HG03108 (cell line): ENCODE measurements around the gene UQCC3.
"Not testable (repeated sequence)": the region's sequence is repeated elsewhere in the genome, so short reads cannot be mapped to it uniquely, and the experiment has no call there.

Source experiments
- ATAC-seq: cut with Tn5 transposase; IDR thresholded peaks from one replicate; pipeline ENCODE4 v1.9.1; 2021; ENCODE audit warnings: moderate library complexity; ENCODE audit not compliant: unreplicated experiment

Gene UQCC3

DNA sequence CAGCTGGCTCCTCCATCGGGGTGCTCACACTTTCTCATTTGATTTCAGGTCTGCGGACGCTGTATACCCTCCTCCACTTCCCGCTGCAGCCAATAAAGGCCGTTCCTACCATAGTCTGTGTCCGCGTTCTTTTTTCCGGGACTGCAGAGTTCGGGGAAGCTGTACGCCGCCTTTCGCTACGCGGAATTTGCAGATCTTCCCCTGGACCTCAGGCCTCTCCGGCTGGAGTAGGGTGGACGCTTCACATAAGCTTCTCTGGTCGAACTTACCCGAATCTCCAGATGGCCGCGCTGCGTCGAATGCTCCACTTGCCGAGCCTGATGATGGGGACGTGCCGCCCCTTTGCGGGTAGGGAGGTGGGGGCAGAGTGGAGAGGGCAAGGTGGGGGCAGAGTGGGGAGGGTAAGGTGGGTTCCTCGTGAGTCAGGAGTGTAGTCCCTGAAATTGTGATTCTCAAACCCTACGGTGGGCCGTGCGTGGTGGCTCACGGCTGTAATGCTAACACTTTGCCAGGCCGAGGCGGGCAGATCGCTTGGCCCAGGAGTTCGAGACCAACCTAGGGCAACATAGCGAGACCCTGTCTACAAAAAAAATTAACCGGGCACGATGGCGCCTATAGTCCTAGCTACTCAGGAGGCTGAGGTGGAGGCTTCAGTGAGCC is 5.7 kb upstream of the UQCC3 start:
- ATAC-seq, result peak; percentile 20

DNA sequence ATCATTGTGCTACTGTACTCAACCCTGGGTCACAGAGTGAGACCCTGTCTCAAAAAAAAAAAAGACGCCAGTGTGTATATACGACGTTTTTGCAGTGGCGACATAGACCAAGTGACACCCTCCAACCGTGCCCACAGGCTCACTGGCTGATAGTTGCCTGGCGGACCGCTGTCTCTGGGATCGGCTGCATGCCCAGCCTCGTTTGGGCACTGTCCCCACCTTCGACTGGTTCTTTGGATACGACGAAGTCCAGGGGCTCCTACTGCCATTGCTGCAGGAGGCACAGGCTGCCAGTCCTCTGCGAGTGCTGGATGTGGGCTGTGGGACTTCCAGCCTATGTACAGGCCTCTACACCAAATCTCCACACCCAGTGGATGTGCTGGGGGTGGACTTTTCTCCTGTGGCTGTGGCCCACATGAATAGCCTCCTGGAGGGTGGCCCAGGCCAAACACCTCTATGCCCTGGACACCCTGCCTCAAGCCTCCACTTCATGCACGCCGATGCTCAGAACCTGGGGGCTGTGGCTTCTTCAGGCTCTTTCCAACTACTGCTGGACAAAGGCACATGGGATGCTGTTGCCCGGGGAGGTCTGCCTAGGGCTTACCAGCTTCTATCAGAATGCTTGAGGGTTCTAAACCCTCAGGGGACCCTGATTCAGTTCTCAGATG is 5.1 kb upstream of the UQCC3 start:
- ATAC-seq, result no peak

DNA sequence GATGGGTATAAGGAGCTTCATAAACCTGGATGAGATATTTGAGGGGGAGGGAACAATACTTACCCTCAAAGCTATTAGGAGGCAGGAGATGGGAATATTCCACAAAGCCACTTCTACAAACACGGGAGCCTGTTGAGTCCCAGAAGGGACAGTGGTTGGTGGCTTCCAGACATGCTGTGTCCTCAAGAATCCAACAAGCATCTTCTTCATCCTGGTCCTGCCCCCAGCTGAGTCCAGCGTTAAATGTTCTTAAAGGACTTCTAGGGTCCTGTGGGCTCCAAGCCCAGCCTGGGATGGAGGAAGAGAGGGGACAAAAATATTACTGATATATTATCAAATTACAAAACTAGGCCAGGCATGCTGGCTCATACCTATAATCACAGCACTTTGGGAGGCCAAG is 4.0 kb upstream of the UQCC3 start:
- no peak for ATAC-seq

DNA sequence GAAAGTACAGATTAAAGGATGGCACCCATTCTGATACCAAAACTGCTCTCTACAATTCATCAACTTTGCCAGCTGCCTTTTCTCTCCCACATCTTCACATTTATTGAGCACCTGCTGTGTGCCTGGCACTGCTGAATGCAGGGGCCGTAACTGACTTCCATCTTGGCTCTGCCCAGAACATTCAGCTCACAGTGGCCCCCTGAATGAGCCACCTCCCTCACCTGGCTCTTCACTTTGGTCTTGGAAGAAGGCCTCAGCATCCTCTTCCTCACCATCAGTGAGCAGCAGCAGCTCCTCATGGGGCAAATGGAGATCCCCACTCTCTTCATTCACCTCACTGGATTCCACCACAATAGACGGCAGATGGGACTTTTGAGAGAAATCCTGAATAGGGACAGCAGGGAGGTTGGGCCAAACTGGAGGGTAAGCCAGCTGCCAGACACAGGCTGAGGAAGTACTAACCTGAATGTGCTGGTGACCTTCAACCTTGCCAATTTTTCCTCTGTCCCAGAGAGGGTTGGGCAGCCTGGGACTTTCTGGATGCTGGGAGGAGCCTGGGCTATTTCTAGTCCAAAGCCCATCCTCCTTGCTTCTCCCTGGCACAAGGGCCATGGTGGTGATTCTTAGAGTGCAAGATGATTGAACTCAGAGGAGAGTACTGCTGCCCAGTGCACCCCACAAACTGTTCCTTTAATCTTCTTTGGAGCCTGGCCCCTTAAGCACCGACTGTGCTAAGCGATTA is 1.9 kb upstream of the UQCC3 start:
- no peak for ATAC-seq

DNA sequence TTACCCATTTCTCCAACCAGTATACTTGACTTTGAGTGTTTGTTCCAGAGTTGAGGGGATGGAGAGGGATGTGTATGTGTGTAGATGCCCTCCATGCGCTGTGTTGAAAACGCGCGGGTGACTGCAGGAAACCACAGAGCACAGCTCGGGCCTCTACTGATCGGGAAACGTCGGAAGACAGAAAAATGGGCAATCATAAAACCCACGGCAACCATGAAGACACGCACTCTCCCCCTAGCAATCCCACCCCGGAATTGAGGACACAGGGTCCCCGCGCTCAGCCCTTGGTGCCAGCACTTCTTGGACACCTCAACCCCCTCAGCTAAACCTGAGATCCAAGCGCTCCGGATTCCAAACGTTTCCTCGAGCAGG is 251 bp upstream of the UQCC3 start:
- peak; percentile 5 for ATAC-seq

DNA sequence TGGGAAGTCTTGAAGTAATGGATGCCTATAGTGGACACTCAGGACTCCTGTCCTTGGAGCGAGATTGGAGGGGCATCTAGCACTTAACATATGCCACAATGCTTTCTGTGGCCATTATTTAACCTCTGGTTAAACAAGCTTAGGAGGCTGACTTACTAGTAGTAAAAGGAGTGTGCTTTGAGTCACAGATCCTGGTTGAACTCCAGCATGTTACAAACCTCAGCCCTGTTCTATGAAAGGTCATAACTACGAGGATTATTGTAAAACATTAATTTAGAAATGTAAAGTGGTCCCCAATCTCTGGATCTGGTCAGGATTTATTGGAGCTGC is 1.7 kb downstream of the UQCC3 start:
- ATAC-seq, result no peak

DNA sequence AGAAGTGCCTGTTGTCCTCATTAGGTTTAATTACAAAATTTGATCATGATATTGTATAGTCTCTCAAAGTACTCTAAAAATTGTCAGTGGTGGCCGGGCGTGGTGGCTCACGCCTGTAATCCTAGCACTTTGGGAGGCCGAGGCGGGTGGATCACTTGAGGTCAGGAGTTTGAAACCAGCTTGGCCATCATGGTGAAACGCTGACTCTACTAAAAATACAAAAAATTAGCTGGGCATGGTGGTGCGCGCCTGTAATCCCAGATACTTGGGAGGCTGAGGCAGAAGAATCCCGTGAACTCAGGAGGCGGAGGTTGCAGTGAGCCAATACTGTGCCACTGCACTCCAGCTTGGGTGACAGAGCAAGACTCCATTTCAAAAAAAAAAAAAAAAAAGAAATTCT is 3.9 kb downstream of the UQCC3 start:
- not testable (repeated sequence) for ATAC-seq

DNA sequence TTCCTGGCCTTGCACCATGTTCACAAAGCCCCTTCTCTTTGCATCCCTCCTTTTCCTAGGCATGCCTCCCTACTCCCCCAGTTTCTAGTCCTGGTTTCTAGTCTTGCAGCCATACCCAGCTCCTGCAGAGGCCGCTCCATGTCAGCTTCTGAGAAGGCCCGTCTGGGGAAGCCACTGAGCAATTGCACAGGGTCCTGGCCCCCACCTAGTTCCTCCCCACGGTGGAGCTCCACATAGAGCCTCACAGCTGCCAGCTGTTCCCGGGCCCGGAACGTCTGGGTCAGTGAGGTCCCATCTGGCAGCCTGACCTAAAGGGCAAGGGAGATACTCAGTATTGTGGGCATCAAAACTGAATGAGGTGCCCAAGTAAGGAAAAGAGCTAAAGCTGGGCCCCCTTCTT is 5.2 kb downstream of the UQCC3 start:
- no peak for ATAC-seq

DNA sequence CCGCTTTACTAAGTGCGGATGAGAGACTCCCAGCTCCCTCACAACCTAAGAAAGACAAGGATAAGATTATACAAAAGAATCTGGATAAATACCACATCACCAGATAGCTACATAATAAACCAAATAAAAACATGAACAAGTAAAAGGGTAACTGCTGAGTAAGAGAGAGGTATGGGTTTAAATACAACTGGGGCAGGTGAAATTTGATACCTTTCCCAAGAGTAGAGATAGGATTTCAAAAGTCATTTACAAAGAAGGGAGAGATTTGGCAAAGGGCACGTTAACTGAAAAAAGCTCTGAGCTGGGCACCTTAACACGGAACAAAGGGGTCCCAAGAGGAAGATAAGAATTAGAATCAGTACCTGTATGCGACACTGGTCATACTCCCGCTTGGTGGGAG is 5.7 kb downstream of the UQCC3 start:
- ATAC-seq, result no peak

DNA sequence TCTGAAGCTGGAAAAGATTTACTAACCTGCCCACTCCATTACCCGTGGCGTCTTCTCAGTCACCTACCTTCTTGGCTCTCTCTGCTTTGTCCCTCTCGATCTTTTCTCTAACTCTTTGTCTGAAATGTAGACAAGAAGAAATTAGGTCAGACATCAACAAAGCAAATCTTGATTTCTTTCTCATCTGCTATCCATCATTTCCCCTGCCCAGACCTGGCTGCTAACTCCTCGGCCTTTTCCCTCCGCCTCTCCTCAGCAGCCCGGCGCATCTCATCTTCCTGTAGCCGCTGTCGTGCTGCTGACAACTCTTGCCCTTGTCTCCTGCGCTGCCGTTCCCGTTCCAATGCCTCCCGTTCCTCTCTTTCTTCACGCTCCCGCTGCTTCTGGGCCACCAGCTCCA is 6.2 kb downstream of the UQCC3 start:
- ATAC-seq, result no peak

DNA sequence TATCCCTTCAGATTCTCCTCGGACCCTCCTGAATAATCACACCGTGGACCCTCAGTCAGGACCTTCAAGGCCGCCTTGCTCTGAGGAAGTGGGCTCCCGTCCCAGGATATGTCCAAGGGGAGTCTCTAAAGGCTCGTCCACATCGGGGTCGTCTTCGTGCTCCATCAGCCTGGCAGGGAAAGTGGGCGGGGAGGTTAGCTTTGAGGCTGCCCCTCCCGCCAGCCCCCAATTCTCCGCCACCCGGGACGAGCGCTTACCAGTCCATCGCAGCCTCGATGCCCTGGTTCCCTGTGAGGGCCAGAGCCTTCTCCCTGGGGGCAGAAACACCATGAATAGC is 6.9 kb downstream of the UQCC3 start:
- no peak for ATAC-seq

DNA sequence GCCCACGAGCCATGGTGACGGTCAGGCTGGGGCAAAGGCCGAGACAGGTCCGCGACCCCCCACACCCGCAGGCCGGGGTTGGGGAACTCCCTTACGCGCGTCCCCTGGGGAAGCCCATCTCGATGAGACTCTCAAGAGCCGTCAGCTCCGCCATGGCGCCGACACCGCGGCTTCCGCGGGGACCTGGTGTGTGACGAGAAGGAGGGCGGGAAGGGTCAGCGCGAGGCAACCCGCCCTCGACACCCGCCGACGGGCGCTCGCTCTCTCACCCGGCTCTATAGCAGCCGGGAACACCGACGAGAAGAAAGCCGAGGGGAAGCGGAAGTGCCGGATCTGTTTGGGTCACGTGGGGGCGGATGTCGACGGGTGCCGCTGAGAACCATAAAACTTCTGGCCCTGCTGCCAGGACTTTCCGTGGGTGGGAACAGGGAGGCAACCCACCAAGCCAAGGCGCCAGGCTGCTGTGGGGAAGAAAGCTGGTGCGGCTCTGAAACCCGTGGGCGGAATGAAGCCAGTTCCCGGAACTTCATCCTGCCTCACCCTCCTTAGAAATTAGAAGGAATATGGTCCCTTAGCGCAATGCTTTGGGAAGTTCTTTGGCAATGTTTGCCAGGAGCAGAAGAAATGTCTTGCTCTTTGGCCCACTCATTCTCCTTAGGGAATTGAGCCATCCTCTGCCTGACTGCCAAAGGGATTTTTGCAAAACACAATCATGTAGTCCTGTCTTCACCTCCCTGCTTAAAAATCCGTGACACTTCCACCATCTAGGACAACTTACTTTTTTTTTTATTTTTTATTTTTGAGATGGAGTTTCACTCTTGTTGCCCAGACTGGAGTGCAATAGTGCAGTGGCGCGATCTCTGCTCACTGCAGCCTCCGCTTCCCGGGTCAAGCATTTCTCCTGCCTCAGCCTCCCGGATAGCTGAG is 7.6 kb downstream of the UQCC3 start, which contains the start of gene UBXN1:
Gene UBXN1, minus strand, starts transcription at position 304 of the 927 bp plus-strand sequence. Its CDS starts 150 bp downstream, at position 154.
- peak; percentile 67 for ATAC-seq

DNA sequence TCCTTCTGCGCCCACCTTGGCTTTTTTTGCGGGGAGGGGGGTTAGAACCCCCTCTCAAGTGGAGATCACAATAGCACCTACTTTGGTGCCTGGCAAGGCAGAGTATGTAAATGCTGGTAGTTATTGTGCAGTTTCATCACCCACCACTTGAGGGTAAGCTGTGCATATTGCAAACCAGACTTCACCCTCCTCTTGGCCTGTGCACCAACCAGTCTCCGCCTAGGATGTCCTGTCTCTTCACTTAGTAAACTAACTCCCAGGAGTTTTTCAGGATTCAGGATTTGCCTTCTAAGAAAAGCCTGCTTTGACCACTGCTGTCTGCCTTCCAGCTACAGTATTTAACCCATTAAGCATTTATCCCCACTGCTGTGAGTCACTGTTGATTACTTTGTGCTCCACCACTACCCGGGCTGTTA is 9.4 kb downstream of the UQCC3 start:
- ATAC-seq, result peak; percentile 66

DNA sequence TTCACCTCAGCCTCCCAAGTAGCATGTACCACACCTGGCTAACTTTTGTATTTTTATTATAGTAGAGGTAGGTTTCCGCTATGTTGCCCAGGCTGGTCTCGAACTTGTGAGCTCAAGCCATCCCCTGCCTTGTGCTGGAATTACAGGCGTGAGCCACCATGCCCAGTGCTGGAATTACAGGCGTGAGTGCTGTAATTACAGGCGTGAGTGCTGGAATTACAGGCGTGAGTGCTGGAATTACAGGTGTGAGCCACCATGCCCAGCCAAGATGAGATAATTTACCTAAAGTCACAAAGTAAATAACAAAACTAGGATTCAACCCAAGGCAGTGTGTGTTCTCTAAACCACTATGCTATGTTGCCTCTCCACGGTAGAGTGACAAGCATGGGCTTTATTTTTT is 11.0 kb downstream of the UQCC3 start:
- no peak for ATAC-seq

DNA sequence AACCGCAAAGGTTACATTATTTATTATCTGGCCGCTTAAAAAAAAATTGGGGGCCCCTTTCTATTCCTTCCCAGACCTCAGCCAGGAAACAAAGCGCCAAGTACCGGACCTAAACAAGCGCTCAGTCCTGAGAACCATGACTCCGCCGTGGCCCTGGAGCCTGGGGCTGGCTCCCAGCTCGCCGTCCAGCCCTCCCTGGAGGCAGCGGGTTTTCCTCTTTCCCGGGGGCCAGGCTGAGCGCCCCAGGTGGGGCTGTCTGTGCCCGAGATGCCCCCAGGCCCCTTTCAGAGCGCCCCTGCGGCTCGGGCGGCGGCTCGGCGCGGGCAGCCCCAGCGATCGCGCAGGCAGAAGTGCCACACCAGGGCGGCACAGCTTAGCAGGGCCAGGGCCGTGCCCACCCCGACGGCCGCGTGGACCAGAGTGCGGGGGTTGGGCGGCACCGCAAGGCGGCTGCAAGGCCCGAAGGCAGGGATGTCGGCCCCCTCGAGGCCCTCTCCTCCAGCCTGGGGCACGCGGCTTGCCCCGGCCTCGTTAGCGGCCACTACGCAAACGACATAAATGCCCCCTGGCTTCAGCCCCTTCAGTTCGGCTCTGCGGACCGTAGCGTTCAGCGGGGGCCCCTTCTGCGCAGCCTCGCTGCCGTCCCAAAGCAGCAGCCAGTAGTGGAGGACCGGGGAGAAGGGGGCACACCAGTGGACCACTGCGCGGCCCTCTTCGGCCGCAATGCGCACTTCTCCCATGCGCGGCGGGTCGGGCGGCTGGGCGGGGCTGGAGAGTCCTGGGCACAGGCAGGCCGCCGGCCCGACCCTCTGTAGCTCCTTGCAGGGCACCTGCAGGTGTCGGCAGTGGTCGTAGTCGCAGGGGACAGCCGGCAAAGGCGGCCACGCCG is 16.3 kb downstream of the UQCC3 start:
- ATAC-seq, result no peak

DNA sequence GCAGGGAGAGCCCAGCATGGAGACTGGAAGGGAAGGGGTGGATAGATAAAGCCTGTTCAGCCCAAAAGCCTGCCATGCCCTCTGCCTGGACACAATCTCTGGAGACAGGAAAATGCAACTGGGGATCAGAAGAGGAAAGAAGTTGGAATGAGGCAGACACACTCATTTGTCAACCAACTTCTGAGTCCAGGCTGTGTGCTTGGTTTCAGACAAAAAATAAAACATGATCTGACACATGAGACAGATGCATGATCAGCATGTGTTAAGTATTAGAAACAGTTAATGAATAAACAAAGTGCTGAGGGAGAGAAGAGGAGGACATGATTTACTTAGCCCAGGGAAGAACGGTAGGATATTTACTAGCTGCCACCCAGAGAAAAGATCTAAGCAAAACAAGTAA is 17.0 kb downstream of the UQCC3 start:
- no peak for ATAC-seq

DNA sequence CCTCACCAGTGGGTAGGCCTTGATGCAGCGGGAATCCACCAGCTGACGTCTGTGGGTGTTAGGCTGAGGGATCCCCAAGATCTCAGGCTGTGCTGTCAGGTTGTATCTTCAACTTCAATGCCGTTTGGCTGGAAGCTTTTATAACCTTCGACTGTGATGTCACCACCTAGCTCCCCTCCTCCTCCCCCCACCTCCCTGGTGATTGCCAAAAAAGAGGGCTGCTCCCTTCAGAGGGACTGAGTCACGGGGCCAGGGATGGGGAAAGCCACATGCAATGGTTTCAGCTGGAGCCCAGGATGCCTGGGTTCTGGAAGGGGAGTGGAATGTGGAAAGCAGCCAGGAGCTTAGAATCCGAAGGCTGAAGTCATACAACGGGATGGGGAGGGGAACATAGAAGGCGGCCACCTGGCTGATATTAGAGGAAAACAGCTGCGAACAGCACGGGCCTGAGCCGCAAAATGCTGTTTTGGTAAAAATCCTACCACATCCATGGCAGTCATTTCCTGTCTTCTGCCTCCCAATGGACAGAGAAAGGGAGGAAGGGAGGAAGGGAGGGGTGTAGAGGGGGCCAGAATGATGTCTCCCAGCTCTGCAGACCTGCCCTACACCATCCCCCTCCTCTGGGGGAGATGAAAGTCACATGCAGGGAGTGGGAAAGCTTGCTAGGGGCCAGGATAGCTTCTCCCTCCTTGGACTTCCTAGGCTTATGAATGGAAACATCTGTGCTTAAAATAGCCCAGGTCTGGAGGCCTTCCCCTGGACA is 18.1 kb downstream of the UQCC3 start, which contains the start of gene LRRN4CL:
Gene LRRN4CL, minus strand, starts transcription at position 110 of the 763 bp plus-strand sequence. CDS start 1,022 bp downstream, outside the sequence.
- no peak for ATAC-seq

DNA sequence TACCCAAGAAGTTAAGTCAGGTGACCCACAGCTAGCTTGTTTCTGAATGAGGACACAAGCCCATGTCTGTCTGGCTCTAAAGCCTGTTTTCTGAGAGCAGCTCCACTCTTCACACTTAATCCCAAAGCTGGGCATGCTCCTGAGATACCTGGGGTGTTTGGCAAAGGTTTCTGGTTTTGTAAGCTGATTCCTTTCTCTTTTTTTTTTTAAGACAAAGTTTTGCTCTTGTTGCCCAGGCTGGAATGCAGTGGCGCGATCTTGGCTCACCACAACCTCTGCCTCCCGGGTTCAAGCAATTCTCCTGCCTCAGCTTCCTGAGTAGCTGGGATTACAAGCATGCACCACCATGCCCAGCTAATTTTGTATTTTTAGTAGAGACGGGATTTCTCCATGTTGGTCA is 22.2 kb downstream of the UQCC3 start:
- not testable (repeated sequence) for ATAC-seq

DNA sequence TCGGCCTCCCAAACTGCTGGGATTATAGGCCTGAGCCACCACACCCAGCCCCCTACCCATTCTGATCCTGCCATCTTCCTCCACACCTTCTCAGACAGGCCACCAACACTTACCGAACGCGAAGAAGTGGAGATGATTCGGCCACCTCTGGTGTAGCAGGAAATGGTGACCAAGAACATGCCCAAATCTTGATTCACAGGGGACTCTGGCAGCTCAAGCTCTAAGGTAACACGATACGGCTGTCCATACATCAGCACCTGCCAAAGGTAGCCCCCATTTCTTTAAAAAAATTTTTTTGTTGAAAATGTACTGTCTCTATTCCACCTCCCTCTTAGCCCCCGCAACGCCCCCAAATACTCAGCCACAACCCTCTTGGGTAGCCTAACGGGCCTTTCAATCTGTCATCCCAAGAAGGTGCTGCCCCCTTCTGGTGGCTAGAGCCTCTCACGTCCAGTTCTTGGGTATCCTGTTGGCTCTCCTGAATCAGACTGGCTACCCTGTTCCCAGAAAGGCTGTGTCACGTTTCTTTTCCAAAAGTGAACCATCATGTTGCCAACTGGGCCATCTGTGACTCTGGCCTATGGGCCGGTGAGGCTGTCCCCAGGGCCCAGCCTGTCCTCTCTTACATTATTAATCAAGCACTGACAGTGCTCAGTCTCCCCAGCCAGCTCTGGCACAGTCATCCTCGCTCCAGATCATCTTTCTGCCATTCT is 23.1 kb downstream of the UQCC3 start:
- no peak for ATAC-seq
